NCI-H1694 (cell line): Measurements from ENCODE around the gene PKD2L1.
A peak's percentile ranks its signal among the peaks of the same experiment; 100 is the strongest.
"Not testable (repeated sequence)": the region's sequence is repeated elsewhere in the genome, so short reads cannot be mapped to it uniquely, and the experiment has no call there.

Source experiments
- DNase-seq: peaks from one replicate; lab custom pipeline; 2025; lab: John Stamatoyannopoulos, UW

PKD2L1 gene

DNA sequence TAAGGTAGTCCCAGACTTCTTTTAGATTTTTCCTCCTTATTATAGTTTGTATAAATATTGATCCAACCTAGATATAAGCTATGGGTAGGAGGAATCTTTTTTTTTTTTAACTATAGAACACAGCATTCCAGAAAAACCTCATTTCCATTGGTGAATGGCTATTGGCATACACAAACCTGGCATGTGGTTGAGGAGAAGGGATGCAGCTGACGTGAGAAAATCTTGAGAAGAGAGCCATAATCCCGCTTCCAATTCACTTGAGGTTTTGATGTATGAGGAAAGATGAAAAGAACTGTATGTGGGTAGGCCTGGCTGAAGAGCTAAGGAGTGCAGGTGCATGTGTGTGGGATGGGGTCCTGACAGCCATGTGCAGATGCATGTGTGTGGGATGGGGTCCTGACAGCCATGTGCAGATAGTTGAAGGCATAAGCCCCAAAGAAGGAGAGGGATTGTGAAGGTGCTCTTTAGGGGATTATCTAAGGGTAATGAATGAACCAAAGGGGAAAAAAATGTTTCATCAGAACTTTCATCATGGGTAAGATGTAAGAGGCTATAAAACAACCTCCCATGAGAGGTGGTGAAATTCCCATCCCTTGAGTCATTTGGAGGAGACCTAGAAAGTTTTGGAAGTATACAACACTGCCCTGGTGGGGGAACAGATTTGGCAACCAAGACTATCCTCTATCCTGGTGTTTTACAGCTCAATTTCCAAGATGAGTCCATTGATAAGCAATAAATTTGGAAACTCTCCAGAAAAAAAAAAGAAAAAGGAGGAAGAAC is 3.8 kb upstream of the PKD2L1 start:
- no peak for DNase-seq

DNA sequence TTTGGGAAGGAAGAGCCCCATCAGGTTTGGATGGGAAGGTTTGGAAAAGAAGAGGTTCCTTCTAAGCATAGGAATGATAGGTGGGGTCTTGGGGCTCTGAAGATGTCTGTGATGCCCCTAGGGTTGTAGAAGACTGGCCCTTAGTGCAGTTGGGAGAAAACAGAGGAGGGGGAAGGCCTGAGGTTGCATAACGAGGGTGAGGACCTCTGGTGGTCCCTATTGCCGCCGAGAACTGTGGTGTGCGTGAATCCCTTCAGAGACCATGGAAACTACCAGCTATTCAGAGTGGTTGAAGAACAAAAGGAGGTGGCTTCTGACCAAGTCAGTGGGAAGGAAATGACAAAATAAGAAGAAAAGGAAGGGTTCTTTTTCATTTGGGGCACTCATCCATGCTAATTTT is 3.1 kb upstream of the PKD2L1 start:
- DNase-seq: no peak

DNA sequence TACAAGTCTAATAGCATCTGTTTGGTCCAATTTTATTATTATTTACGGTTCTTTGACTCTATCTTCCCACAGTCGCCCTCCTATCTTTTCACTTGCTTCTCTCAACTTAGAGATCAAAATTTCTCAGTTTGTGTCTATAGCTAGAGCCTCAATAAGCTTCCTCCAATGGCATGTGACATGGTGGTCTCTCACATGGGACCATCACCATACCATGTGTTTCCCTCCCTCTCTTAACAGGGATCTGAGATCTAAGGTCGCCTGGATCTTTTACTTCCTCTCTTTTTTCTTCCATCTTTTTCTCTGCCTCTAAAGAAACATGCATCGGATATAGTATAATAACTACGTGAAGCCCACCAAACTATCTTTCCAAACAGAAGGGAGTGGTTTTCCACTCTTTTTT is 1.8 kb downstream of the PKD2L1 start:
- DNase-seq: no peak

DNA sequence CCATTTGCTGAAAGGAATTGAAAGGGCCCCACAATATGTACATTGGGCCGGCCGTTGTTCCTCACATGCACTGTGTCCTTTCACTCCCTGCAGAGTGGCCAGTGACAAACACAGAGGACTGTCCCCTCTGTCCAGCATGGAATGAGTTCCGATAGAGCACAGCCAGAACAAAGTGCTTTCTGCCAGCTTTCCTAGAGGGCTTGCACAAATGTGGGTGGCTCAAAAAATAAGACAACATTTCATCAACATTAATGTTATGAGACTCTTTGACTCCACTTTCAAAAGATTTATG is 2.4 kb downstream of the PKD2L1 start:
- DNase-seq: no peak

DNA sequence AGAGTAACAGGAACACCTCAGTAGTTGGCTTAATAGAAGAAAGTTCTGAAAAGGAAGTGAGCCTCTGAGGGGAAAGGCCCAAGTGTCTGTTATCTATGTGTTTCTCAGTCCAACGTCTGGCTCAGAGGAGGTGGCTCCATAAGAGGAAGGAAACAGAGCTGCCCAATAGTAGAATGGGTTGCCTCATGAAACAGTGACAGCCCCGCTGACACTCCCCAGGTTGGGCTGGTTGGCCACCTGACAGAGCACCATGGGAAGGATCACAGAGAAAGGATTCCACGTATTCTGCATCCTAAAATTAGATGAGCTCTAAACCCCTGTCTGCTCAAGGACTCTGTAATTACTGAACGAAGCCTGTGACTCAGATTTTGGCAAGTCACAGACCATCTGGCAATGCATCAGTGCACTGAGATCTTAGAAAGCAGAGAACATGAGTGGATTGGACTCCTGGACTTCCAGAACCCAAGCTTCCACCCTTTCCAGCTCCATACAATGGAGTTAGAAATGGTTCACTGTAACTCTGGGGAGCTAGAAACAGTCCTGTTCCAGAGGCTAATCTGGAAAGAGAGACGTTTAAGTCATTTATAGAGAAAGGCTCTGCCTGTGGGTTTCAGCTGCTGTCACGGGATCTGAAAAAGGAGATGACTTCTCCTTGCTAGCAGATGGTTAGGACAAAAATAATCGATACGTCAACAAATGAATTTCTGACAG is 2.9 kb downstream of the PKD2L1 start:
- DNase-seq: peak; percentile 45

DNA sequence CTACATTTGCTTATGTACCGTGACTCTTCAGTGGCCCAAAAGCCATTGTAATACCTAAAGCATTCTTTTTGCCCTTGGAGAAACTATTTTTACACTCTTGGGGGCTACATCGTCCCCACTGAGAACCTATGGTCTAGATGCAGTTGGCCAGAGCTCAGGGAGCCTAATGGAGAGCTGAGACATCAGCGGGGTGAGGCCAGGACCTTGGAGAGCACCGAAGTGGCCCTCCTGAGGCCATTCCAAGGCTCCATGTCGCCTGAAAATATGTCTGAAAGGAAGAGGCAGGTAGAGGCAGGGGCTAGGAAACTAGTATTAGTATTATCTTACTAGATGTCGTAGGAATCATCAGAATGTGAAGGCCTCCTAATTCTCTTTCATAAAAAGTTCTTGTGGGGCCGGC is 4.9 kb downstream of the PKD2L1 start:
- DNase-seq: no peak

DNA sequence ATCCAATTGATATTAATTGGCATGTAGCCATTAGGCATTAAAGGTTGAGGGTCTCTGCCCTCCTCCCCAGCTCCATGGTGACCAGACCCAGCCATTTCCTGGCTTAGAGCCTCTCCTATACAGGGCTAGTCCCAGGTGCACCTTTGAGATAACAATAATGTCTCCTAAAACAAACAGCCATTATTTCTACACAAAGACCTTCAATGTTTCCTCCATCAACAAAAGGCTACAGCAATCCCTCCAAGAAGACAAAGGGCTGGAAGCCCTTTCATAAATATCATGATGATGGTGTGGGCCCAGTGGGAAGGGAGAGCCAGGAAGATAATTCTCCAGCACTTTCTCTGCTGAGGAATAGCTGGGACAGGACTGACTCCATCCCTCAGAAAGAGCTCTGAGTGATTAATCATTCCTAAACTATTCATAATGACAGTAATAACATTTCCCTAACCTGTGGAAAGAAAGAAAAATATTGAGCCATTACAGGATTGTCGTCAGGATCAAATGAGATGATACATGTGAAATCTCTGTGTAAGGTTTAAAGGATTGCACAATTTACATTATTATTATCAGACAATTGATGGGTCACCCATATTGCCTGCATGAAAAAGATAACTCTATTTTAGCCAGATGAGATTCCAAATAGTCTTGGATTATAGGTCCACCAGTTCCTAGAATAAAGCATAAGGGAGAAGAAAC is 10.2 kb downstream of the PKD2L1 start:
- no peak for DNase-seq

DNA sequence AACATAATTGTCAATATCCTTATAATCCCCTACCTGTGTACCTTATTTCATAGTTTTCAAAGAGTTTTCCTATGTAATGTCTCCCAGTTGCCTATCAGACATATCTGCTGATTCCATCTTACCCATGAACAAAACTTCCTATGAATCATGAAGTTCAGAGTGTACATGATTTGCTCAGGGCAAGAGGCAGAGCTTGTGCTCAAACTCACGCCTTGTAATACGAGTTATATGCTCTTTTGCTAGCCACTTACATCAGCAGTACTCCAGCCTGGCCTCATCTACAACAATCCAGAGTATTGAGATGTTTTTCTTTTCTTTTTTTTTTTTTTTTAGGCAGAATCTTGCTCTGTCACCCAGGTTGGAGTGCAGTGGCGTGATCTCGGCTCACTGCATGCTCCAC is 11.8 kb downstream of the PKD2L1 start:
- DNase-seq: no peak

DNA sequence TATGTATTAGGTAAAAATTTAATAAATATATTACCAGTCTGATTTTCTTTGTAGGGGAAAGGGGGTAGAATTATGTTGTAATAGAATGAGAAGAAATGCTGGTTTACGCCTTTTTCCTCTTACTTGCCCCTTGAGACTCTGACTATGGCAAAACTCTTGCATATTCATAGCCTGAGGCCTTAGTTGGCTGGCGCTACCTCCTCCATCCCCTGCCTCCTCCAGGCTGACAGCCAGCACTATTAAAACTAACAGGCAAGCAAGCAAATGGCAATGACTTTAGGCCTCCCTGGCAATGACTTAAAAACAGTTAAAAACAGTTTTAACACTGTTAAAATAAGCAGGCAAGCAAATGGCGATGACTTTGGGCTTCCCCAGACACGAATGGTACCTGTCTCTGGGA is 14.4 kb downstream of the PKD2L1 start:
- no peak for DNase-seq

DNA sequence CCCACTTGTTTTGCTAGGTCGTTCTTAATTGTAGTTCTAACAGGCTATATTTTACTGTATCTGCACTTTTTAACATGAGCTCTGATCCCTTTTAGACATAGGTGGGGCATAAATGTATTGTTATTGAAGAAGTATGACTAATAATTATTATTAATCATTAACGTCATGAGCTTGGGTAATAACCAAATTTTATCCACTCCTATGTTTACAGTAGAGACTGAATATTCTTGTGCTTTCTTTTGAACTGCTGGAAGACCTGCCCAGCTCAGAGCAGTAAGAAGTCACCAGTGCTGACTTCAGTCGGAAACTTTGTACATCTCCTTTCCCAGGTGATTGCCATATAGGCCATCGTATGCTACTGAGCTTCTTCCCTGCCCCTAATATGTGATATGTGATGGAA is 18.7 kb downstream of the PKD2L1 start:
- no peak for DNase-seq

DNA sequence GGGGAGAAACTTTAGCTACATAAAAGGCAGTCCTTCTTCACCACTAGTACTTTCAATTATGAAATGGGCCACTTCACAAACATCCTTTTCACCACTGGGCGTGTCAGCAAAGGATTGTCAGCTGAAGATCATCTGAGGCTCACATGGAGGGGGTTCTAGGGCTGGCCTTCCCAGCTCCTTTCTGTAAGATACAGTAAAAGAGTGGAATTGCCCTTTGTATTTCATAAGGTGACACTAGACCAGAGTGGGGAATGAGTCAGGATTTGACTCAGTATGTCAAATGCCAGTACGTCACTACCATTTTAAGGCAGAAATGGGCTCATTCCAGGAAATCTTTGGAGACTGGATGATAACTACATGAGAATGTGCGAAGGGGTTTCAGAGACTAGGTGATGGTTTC is 22.3 kb downstream of the PKD2L1 start:
- DNase-seq: no peak

DNA sequence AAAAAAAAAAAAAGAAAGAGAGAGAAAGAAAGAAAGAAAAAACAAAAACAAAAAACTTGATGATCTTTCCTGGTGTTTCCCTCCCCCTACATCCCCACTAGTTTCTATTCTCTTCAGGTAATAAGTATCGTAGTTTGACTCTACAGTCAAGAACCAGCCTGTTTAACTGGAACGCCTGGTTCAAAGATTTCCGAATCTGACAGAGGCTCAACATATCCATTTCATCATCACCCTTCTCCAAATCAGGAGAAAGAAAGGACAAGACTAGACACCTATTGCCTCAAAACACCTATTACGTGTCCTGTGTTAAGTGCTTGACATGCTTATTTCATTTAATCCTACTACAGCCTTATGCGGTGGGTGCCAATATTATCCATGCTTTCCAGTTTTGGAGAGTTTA is 23.2 kb downstream of the PKD2L1 start:
- no peak for DNase-seq

DNA sequence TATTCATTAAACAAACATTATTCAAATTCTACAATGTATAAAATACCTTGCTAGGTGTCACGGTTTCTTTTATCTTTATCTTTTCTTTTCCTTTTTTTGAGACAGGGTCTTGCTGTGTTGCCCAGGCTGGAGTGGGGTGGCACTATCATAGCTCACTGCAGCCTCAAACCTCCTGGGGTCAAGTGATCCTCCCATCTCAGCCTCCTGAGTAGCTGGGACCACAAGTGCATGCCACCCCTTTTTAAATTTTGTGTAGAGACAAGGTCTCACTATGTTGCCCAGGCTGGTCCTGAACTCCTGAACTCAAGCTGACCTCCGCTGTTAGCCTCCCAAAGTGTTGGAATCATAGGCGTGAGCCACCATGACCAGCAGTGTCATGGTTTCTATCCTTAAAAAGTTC is 25.6 kb downstream of the PKD2L1 start:
- DNase-seq: no peak

DNA sequence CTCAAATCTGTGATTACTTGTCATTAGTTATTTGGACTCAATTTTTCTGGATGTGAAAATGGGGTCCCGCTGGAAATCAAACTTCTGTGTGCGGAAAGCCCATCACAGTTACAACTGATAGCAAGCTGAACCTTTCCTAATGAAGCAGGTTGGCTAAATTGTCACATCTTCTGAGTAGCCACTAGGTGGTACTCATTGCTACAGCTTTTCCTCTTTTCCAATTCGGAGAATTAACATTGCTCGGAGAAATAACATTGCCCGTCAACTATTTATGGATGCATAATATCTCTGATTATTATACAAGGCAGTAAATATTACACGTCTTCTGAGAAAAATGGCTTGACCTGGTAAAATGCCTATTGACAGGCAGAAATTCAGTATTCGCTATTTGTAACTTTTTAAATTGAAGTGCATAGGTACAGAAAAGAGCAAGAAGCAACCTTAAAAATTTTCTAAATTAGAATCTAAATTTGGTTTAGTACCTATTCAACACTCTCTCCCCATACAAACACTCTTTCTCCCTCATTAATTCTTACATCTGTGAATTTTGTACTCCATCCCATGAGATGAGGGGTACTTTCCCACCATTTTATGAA is 26.2 kb downstream of the PKD2L1 start:
- peak; percentile 49 for DNase-seq

DNA sequence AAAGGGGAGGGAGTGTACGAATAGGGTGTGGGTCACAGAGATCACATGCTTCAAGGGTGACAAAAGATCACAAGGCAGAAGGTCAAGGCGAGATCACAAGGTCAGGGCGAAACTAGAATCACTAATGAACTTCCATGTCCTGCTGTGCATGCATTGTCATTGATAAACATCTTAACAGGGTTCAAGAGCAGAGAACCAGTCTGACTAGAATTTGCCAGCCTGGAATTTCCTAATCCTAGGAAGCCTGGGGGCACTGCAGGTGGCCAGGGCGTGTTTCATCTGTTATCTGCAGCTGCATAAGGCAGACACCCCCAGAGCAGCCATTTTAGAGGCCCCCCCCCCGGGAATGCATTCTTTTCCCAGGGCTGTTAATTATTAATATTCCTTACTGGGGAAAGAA is 28.9 kb downstream of the PKD2L1 start:
- not testable (repeated sequence) for DNase-seq

DNA sequence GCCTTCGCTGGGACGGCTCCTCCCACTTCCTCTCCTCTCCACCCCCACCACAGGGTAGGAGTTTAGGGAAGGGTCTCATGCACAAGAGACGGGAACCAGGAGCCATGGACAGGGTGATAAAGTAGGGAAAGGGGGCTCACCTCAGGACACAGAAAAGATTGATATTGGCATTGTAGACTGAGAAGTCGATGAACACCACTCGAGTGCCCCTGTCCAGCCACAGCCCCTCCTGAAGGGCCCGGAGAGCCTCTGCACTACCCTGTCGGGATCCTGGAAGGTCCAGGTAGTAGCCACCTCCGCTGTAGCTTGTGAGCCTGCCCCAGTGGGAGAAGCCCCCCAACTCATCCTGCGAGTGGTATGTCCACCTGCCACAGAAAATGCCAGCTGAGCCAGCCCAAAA is 32.8 kb downstream of the PKD2L1 start:
- no peak for DNase-seq

DNA sequence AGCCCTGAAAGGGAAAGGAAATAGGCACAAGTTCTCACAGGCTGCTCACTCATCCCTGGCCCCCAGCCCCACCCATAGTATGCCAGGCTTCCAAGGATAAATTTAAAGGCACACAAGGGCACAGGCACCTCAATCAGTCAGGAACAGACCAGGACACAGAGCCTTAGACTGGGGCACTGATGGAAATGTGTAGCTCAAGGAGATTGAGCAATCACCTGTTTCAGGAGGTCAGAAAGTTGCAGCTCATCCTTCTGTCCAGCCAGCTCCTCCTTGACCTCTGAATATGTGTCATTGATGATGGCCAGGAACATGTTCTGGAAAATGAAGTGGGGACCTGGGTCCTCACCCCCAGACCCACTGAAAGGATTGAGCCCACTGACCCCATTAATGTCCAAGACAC is 37.0 kb downstream of the PKD2L1 start:
- DNase-seq: no peak

DNA sequence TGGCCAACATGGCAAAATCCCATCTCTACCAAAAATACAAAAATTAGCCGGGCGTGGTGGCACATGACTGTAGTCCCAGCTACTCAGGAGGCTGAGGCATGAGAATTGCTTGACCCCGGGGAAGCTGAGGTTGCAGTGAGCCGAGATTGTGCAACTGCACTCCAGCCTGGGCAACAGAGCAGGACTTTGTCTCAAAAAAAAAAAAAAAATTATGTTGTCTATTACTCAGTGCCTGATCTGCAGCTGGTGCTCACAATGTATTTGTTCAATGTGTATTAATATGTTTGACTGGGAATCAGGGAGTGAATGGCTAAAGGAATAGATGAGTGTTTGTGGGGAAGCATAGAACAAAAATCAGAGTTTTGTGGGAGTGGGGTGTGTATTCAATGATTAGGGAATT is 37.7 kb downstream of the PKD2L1 start:
- not testable (repeated sequence) for DNase-seq

DNA sequence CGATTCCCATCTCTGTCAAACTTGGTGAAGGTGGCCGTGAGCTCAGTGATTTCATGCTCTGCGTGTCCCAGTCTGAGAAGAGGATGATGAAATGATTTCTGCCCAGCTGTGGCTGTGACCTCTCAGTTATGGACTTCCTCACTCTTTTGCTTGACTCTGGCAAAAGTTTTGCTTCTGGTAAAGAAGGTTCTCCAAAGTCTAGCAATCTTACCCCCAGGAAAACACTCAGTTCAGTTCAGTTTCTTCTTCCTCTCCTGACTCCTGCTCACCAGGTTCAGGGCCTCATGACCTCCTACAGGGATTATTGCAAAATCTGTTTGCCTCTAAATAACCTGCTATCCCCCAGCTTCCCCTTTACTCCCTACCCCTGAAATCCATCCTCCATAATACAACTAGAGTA is 38.7 kb downstream of the PKD2L1 start:
- no peak for DNase-seq

DNA sequence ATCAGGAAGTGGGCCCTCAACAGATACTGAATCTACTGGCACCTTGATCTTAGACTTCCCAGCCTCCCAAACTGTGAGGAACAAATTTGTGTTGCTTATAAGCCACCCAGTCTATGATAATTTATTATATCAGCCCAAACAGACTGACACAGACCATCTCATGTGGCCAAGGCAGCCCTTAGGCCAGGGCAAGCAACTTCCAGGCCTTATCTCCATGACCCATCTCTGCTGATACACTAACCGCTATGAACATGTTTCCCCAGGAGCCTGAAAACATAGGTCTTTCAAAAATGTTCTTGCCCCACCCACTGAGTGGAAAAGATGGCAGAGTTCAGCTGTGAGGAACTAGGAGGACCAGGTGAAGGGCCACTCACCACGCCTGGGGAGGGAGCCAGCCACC is 40.4 kb downstream of the PKD2L1 start:
- no peak for DNase-seq

DNA sequence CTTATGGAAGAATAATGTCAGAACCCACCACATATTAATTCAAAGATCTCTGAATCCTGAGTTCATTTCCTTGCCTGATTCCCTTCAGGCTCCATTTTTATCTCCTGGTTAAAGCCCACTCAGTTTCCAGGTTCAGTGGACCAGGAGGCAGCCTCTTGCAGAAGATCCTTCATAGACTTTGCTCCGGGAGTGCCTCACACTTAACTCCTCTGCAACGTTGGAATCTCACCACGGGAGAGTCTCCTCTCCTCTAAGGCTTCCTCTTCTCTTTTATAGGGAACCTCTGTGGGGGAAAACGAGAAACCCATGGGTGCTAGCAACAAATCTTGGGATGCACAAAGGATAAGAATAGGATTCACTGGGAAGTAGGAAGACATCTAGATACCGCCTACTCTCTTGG is 41.8 kb downstream of the PKD2L1 start:
- no peak for DNase-seq

DNA sequence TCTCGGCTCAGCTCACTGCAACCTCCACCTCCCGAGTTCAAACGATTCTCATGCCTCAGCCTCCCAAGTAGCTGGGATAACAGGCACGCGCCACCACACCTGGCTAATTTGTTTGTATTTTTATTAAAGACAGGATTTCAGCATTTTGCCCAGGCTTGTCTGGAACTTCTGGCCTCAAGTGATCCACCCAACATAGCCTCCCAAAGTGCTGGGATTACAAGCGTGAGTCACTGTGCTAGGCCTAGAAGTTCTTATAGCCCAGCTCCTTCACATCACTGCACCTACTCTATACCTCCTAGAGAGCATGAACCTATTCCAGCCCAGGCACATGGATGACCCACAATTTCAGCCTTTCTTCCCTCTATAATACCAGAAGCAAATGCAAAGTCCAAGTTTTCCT is 42.3 kb downstream of the PKD2L1 start:
- no peak for DNase-seq
